Right hindlimb (tissue), 1 donor: ENCODE data around the gene RRP8.
A peak's percentile ranks its signal among the peaks of the same experiment; 100 is the strongest.

Source experiments
- DNase-seq: peaks from one replicate; pipeline ENCODE4 v3.0.0-alpha.2; 2018

Gene RRP8

DNA sequence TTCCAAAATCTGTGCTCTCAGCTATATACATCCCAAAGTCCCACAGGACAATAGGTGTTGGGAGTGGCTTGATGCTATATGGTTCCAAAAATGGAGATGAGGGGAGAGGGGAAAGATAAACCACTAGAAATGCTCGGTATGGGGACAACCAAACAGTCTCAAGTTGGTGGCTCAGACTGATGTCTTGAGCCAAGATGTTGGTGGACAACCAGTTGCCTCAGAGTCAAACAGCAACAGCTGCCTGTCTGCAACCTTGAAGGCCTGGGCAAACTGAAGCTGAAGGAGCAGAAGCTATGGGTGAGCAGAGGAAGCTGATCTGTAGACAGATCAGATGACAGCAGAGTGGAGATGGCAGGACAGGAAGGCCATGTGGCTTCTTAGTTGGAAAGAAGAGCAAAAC is 4.0 kb downstream of the RRP8 start:
- no peak for DNase-seq

DNA sequence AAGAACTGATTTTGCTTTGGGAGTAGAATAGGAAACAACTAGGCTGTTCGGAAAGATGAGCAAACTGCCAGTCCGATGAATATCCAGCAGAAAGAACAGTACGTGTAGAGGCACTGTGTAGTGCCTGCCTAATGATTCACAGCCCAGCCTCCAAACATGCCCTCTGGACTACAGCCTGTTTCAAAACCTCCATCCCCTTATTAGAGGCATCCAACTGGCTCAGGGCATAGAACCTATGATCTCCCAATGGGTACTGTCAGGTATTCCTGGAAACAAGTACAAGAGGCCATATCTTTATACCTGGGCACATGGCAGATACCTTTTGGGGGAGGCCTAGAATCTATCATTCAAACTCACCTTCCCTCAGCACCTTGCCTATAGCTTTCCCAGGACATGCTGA is 4.9 kb downstream of the RRP8 start:
- DNase-seq: no peak

DNA sequence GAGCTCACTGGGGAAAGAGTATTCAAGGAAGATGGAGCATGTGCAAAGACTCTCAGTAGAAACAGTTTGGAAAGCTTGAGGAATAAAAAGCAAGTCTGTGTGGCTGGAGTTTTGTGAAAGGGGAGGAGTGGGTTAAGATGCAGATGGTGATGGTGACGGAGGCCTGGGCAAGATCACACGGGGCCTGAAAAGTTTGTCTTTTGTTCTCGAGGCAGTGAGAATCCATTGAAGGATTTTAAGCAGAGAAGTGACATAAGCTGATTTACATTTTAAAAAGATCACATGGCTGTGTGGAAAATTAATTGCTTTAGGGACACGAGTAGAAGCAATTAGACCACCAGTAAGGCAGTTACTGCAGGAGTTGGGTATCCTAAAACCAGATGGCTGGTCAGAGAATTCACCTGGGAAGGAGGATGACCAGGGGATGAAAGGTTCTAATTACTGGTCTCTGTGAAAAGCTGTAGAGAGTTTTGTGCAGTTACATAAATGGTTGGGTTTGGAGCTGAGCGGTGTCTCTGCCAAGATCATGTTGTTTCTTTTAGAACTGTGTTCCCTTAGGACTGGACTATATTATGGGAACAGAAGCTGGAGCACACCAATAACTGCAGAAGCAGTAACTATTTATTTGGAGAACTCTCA is 7.1 kb downstream of the RRP8 start:
- DNase-seq: no peak

DNA sequence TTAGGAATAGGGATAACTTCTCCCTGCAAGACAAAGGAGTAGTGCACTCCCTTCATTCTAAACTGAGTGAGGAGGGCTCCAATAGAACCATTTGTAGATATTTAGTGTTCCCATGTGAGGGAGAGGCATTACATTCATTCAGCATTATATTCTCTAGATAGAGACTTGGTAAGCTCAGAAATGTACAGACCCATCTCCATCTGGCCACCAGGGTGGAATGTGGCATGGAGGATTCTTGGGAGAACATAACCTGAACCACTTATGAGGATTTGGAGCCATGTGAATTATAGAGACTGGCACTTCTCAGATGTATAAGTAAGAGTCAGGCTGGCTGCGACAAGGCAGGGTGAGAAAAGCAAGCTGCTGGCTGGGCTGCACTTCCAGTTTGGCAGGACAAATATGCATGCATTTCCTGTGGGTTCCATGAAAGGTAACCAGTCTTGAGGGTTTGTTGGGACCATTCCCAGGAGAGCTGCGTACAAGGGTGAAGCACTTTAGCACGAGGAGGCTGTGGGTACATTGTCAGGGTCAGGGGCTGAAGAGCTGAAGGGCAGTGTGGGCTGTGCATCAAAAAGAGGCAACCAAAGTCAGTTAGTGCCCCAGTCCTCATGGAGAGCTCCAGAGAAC is 9.2 kb downstream of the RRP8 start:
- DNase-seq: no peak

DNA sequence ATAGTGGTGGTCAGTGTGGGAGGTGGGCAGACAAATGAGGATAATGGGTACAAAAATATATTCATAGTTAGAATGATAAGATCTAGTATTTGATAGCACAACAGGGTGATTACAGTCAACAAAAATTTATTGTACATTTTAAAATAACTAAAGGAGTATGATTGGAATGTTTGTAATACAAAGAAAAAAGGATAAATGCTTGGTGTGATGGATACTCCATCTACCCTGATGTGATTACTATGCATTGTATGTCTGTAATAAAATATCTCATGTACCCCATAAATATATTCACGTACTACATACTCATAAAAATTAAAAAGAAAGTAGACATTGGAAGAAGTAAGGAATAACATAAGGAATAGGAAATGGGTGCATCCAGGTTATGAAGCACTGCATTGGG is 15.4 kb downstream of the RRP8 start:
- no peak for DNase-seq

DNA sequence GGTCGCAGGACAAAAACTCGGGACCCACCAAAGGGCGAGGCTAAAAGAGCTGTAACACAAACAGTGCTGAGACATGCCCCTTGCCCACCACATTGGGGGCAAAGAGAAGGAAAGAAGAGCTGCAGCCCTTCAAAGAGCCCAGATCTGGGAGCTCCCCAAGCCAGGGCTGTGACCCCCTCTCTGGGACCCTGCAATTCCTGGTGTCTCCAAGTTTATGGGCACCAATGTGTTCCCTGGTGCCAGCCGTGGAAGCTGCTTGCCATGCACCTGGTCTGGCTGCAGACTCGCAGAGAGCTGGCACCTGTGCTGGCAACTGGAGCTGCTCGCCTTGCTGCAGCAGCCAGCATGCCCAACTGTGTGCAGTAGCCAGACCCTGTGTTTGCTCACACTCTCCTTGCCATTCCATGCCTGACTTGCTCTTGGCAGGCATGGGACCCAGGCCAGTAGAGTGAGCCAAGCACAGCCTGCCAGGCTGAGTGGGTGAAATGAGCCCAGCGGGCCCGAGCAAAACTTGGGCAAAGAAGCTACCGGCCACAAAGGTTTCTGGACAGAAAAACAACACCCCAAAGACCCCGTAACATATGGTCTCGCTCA is 16.0 kb downstream of the RRP8 start:
- no peak for DNase-seq

DNA sequence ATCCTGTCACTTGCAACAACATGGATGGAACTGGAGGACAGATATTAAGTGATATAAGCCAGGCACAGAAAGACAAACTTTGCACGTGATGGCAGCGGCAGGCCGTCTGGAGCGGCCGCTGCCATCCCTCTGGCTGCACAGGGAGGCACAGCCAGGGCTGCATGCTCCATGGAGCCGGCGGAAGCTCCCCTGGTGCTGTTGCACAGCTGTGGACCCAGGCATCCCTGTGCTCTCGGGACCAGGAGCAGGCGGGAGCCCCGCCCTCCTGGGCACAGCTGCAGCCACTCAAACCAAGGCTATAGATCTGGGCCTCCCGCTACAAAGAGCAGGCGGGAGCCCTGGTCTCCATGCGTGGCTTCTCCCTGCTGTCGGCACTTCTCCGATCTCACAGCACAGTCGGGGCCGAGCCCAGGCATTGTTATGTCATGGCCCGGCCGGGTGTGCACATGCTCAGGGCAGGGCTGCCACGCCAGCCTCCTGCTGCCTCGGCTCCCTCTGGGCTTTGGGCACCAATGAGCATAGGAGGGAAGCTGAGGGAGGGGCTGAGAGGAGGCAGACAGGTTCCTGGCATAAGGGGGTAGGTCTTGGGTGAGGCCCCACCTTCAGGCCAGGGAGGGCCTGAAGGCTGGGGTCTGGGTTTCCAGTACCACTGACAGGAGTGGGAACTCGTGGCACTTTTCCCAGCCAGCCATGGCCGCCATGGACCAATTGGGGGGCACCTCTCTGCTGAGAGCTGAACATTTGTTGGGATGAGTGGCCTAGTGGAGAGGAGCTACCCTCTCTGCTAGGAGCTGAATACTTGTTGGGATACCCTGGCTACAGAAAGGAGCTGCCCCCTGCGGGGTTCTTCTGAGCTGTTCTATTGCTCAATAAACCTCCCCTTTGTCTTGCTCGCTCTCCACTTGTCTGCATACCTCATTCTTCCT is 16.7 kb downstream of the RRP8 start:
- no peak for DNase-seq

DNA sequence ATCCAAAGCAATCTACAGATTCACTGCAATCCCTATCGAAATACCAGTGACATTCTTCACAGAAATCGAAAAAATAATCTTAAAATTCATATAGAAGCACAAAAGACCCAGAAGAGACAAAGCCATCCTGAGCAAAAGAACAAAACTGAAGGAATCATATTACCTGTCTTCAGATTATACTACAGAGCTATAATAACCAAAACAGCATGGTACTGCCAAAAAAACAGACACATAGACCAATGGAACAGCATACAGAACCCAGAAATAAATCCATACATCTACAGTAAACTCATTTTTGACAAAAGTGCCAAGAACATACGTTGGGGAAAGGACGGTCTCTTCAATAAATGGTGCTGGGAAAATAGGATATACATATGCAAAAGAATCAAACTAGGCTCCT is 18.9 kb downstream of the RRP8 start:
- no peak for DNase-seq

DNA sequence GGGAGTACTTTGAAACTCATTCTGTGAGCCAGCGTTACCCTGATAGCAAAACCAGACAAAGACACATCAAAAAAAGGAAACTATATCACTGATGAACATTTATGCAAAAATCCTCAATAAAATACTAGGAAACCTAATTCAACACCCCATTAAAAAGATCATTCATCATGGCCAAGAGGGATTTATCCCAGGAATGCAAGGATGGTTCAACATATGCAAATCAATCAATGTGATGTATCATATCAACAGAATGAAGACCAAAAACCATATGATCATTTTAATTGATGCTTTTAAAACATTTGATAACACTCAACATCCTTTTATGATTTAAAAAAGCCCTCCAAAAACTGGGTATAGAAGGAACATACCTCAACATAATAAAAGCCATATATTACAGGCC is 19.8 kb downstream of the RRP8 start:
- DNase-seq: no peak

DNA sequence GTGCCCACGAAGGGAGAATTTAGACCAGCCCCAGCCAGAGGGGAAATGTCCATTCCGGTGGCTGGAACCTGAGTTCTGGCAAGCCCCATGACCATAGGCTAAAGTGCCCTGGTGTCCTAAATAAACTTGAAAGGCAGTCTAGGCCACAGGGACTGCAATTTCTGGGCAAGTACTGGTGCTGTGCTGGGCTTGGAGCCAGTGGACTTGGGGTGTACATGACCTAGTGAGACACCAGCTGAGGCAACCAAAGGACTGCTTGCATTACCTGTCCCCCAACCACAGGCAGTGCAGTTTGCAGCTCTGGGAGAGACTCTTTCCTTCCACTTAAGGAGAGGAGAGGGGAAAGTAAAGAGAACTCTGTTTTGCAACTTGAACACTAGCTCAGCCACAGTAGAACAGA is 23.7 kb downstream of the RRP8 start:
- DNase-seq: no peak

DNA sequence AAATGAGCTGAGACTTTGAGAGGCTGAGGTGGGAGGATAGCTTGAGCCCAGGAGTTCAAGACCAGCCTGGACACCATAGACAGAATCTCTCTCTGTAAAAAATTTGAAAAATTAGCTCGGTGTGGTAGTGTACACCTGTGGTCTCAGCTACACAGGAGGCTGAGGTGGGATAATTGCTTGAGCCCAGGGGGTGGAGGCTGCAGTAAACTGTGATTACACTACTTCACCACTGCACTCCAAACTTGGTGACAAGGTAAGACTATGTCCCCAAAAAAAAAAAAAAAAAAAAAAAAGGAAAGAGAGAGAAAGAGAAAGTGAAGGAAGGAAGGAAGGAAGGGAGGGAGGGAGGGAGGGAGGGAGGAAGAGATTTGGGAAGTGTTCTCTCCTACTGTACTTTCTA is 25.3 kb downstream of the RRP8 start:
- DNase-seq: no peak

DNA sequence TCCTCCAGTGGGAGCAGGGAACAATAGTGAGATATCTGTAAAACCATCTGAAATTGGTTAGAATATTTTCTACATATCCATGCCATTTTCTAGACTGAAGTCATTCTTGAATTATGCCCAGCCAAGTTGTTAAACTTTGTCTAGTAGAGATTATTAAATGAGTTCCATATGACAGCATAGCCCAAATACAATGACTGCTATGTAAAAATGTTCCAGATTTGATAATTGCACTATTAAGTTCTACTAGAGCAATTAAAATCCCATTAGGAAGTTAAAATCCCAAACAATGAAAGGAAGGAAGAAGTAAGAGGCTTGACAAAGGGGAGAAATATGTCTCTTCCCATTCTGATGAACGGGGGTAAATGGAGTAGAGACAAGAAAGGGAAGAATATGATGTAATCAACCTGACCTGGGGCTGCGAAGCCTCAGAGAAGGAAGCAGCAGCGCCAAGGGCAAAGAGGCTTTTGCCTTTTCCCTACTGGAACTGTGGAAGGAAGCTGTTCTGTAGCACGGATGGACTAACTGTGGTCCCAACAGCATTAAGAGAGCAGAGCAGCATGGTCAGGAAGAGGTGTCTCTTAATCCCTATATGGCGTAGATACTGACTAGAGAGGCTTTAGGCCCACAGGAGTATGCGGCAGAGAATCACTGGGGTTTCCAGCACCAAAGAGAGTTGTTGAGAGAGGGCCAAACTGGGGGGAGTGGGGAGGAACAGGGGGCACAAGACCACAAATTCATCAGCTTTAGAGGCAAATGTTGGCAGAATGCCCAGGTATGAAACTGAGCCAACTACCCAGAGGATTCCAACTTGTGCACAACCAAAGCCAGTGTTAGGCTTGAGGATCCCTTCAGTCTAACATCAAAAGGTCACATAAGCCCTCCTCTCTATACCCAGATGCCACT is 26.7 kb downstream of the RRP8 start:
- peak; percentile 69 for DNase-seq

DNA sequence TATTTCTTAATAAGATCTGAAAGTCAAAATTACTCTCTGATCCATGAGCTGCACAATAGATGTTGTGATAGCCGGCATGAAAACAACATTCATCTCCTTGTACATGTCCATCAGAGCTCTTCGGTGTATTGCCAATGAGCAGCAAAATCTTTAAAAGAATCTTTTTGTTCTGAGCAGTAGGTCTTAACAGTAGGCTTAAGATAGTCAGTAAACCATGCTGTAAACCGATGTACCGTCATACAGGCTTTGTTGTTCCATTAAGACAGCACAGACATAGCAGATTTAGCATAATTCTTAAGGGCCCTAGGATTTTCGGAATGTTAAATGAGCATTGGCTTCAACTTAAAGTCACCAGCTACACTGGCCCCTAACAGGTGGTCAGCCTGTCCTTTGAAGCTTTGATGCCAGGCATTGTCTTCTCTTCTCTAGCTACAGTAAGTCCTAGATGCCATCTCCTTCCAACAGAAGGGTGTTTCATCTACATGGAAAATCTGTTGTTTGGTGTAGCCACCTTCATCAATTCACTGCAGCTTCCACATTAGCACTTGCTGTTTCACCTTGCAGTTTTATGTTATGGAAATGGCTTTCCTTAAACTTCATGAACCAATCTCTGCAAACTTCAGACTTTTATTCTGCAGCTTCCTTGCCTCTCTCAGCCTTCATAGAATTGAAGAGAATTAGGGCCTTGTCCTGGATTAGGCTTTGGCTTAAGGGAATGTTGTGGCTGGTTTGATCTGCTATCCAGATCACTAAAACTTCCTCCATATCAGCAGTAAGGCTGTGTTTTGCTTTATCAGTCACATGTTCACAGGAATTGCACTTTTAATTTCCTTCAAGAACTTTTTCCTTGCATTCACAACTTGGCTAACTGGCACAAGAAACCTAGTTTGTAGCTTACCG is 28.4 kb downstream of the RRP8 start:
- DNase-seq: no peak

DNA sequence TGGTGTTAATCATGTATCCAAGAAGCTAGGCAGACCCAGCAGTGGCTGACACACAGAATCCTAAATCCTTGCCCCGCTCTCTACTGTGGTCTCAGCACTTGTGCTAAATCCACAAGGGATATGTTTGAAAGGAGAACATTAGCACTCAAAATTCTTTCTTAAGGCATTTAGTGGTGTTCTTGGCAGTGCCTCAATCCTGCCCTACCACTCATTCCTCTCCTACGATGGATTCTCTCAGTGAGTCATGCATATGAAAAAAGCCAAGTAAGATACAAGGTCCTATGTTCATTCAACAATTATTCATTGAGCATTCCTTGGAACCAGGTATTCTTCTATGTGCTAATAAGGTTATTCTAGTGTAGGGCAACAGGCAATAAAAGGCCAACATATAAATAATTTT is 31.2 kb downstream of the RRP8 start:
- no peak for DNase-seq

DNA sequence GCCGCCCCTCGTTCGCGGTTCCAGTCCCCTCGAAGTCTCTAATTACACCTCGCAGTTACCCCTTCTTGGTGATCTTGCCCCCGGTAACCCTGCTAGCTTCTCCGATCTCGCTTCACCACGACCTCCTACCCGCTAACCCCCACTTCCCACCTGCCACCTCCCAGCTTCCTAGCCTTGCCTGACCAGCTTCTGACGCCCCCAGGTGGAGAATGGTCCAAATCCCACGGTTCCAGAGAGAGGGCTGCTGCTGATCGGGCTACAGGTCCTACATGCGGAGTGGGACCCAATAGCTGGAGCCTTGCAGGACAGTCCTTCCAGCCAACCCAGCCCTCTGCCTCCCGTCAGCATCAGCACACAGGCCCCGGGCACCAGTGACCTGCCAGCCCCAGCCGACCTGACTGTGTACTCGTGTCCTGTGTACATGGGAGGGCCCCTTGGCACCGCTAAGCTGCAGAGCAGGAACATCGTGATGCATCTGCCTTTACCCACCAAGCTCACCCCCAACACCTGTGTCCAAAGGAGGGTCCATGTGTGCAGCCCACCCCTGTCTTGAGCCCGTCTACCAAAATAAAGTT is 31.9 kb downstream of the RRP8 start:
- DNase-seq: no peak

DNA sequence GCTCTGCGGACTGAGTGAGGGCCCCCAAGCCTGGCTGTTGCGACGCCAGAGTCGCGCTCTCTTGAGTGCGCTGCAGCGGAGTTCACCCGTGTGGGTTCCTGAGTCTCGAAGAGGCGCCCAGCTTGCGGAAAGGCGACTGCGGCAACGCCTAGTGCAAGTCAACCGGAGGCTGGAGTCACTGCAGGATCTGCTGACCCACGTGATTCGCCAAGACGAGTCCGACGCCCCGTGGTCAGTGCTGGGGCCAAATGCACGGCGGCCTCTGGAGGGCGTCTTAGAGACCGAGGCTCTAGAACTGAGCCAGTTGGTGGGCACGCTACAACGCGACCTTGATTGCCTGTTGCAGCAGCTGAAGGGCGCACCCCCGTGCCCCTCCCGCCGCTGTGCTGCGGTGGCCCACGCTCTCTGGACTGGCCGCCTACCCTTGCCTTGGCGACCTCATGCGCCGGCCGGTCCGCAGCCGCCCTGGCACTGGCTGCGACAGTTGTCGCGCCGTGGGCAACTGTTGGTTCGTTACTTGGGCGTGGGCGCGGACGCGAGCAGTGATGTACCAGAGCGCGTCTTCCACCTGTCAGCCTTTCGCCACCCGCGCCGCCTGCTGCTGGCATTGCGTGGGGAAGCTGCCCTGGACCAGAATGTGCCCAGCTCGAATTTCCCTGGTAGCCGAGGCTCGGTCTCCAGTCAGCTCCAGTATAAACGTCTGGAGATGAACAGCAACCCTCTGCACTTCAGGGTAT is 32.6 kb downstream of the RRP8 start:
- no peak for DNase-seq

DNA sequence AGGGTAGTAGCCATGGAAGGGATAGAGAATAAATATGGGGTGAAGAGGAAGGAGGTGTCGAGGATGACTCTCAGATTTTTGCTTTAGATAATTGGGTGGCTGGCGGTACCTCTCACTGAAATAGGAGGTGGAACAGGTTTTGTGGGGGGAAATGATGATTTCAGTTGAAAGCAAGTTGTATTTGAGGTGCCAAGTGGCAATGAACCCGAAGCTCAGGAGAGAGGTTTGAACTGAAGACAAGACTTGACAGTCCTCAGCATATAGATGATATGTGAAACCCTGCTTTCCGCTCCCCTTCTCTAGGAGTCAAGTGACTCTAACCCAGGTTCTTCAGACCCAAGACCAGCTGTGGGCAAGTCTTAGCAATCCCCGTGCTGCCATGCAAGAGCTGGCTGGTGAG is 33.7 kb downstream of the RRP8 start:
- DNase-seq: no peak

DNA sequence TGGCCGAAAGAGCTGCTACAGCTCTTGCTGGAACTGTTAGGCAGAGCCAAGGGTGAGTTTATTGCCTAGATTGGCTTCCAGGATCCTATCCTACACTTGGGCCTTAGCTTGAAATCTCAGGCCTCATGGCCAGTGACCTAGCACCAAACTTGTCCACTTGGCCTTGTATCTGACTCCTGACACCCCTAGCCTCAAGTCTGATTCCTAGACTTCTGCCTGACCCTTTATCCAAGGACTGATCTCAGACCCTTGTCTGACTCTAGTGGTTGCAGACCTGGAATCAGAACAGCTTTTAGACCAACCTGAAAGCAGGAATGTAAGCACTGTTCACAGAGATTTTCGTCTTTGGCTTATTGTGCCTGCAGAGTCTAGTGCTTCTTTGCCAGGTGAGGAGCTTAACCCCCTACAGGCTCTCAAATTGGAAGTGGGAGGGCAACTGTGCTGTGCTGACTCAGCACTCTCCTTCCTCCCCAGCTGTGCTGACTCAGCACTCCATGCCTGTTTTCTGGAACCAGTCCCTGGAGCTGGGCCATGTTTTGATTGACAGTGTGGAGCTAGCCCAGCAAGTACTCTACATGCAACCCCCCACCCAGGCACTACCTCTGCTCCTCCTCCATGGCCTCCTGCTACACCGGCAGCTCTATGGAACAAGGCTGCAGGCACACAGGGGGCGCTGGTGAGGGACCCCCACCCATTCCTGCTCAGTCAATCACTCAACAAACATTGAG is 35.1 kb downstream of the RRP8 start:
- peak; percentile 61 for DNase-seq

DNA sequence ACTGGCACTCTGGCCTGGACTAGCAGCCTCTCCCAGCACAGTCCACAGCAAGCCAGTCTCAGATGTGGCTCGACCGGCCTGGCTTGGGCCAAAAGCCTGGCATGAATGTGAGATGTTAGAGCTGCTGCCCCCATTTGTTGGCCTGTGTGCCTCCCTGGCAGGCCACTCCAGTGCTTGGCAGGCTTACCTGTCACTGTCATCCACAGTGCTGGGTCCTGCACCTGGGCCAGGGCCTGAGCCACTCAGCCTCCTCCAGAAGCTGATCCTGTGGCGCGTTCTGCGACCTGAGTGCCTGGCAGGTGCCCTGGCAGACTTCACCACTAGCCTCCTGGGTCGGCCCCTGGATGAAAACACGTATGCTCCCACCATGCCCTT is 36.1 kb downstream of the RRP8 start:
- no peak for DNase-seq
